NT2/D1 (cell line): ENCODE measurements around the gene FAM162A.

Experiments used
- SUZ12 ChIP-seq: IDR thresholded peaks from 2 replicates; pipeline ENCODE4 v1.6.1; 2011; ENCODE audit not compliant: insufficient read length, insufficient read depth; ENCODE audit errors: extremely low read depth
- YY1 ChIP-seq: IDR thresholded peaks from 2 replicates; pipeline ENCODE4 v1.6.1; 2011; ENCODE audit not compliant: insufficient read length, insufficient read depth
- ZNF274 ChIP-seq: IDR thresholded peaks from 2 replicates; pipeline ENCODE4 v1.6.1; 2011; ENCODE audit warnings: mild to moderate bottlenecking, low read depth, low read length

DNA sequence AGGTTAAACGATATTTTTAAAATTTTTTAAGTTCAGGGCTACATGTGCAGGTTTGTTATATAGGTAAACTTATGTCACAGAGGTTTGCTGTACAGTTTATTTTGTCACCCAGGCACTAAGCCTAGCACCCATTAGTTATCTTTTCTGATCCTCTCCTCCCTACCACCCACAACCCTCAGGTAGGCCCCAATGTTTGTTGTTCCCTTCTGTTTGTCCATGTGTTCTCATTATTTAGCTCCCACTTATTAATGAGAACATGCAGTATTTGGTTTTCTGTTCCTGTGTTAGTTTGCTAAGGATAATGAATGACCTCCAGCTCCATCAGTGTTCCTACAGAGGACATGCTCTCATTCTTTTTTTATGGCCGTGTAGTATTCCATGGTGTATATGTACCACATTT, 14.9 kb downstream of the FAM162A start:
- TF ChIP-seq SUZ12: no peak
- no peak for TF ChIP-seq YY1
- TF ChIP-seq ZNF274: no peak
